GM19397 (cell line): ENCODE measurements around the gene HSP90AA1.
"Not testable (repeated sequence)": the region's sequence is repeated elsewhere in the genome, so short reads cannot be mapped to it uniquely, and the experiment has no call there.

Experiments
- ATAC-seq: cut with Tn5 transposase; IDR thresholded peaks from one replicate; pipeline ENCODE4 v1.9.1; 2021; ENCODE audit warnings: mild to moderate bottlenecking, moderate library complexity; ENCODE audit not compliant: unreplicated experiment

Gene HSP90AA1

GRCh38 chr14:102086972-102087761, at the start of gene HSP90AA1:
Gene HSP90AA1 (minus strand): TSS chr14:102087044. CDS start chr14:102086378, 666 bp downstream.
- peak; percentile 86 for ATAC-seq

GRCh38 chr14:102135456-102135855, 48.6 kb upstream of the HSP90AA1 start:
- not testable (repeated sequence) for ATAC-seq

- not testable (repeated sequence) for ATAC-seq
Measured at GRCh38 chr14:102134719-102135118, 47.9 kb upstream of the HSP90AA1 start.

- ATAC-seq, result not testable (repeated sequence)
Measured at GRCh38 chr14:102134021-102134420, 47.2 kb upstream of the HSP90AA1 start.

- ATAC-seq, result no peak
Measured at GRCh38 chr14:102131741-102132140, 44.9 kb upstream of the HSP90AA1 start.

GRCh38 chr14:102126807-102127455, 40.1 kb upstream of the HSP90AA1 start:
- no peak for ATAC-seq

GRCh38 chr14:102125546-102125945, 38.7 kb upstream of the HSP90AA1 start:
- ATAC-seq, result no peak

GRCh38 chr14:102124419-102124818, 37.6 kb upstream of the HSP90AA1 start:
- no peak for ATAC-seq

GRCh38 chr14:102121567-102121966, 34.7 kb upstream of the HSP90AA1 start:
- no peak for ATAC-seq

- ATAC-seq, result no peak
Measured at GRCh38 chr14:102120888-102121287, 34.0 kb upstream of the HSP90AA1 start.

- no peak for ATAC-seq
Measured at GRCh38 chr14:102117852-102118251, 31.0 kb upstream of the HSP90AA1 start.

- ATAC-seq, result no peak
Measured at GRCh38 chr14:102116361-102117180, 29.7 kb upstream of the HSP90AA1 start.

- no peak for ATAC-seq
Measured at GRCh38 chr14:102111101-102111500, 24.3 kb upstream of the HSP90AA1 start.

GRCh38 chr14:102109332-102109731, 22.5 kb upstream of the HSP90AA1 start:
- ATAC-seq, result not testable (repeated sequence)

GRCh38 chr14:102105369-102105768, 18.5 kb upstream of the HSP90AA1 start:
- ATAC-seq, result no peak

- no peak for ATAC-seq
Measured at GRCh38 chr14:102103062-102103695, 16.3 kb upstream of the HSP90AA1 start.

- ATAC-seq, result no peak
Measured at GRCh38 chr14:102097441-102098135, 10.7 kb upstream of the HSP90AA1 start.

- ATAC-seq, result no peak
Measured at GRCh38 chr14:102096569-102097188, 9.8 kb upstream of the HSP90AA1 start.

GRCh38 chr14:102095871-102096568, 9.2 kb upstream of the HSP90AA1 start:
- ATAC-seq, result no peak
